ENCODE results near the gene ACTC1.

ACTC1 gene

DNA sequence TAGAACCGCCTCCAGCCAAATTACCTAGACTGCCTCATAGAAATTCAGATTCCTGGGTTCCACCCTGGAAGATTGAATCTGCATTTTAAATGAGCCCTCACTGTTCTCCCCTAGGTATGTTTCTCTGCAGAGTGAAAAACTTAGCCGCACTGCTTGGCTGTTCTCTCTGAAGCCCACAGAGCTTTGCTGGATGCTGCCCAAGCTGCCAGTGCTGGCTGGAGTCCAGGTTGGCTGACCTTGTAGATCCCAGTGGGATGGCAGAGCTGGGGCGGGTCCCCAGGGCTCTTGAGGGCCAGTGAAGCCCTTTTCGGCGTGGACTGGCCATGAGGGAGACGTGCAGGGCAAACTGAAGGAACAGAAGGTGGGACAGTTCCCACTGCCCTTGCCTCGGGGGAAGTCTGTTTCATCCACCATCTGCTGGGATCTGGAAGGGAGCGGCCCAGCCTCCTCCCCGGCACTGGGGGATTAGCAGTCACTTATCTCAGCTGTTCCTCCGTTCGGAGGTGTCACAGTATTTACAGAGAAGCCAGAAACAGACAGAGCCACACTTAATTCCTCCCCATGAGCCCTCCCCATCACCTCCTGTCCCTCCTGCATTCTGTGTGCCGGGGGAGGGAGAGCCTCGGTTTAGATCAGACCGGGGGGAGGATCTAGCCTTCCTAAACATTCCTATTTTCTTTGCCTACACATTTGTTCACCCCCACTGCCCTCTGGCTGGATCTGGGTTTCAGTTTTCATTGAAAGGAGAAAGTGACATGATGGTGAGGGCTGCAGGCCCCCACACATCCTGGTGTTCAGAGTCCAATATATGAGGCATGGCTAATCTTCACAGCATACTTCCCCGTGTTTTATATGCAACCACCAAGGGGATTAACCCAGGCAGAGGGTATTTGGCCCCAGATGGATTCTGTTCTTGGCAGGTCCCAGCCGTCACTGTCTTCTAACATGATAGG lies 4.1 kb upstream of the ACTC1 start:
- no peak for FAIRE-seq

DNA sequence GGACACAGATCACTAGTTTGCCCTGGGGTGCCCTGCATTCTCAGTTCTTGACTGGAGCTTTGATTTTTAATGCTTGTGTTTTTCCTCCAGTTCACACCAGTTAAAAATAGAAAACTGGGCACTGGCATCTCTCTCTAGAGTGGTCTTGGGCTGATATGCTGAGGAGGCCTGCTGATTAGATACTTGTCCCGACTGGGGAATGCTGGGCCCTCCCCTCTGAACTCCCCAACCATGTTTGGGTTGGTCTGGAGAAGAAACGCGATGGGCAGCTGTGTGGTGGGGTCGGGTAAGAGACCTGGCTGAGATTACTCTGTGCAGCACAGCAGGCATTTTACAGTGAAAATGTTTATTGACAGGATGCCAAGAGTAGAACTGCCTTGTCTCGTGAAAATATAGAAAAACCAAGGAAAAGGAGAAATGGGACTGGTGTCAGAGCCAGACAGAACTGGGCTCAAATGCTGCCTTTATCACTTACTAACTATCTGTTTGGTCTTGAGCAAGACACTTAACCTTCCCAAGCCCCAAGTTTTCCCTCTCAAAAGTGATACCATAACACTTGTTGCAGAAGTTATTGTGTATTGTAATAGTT lies 1.6 kb upstream of the ACTC1 start:
- no peak for FAIRE-seq

DNA sequence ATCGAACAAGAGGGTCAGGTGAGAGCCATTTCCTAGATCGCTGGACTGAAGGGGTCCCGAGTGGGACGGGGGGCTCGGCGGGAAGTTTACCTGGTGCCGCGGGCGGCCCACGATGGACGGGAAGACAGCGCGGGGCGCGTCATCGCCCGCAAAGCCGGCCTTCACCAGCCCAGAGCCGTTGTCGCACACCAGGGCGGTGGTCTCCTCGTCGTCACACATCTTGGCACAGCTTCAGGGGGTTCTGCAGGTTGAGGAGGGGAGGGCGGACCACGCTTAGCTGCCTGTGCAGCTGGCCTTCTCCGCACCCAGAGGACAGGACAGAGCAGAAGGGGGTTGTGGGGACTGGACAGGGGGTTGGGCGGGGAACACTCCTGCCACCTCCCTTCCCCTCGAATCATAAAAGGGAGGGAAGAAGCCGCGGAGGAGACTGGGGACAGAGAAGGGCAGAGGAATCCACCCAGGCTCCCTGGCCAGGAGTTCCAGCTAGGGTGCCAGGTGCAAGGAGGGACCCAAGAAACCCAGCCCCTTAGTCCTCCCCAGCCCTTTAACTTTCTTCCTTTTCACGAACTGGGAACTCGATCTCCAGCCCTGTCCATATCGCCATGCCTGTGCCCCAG lies 651 bp downstream of the ACTC1 start:
- no peak for FAIRE-seq

DNA sequence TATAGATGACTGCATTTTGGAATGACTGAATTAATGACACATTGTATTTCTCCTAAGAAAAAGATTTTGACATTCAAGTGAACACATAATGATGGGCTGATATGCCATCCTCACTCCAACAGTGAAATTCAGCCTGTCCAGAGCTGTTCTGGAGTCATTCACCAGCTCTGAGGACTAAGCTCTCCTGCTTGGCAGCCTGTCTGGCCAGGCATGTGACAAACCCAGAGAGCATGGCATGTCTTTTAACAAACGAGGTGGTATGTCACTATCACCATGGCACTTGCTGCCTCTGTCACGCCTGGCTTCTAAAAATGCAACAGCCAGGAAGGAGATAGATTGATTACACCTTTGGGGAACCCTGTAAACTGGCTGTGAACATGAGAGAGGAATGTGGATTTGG lies 1.4 kb downstream of the ACTC1 start:
- no peak for FAIRE-seq

GRCh38 chr15:34793071-34793470 lies 2.3 kb downstream of the ACTC1 start:
- FAIRE-seq, result no peak

DNA sequence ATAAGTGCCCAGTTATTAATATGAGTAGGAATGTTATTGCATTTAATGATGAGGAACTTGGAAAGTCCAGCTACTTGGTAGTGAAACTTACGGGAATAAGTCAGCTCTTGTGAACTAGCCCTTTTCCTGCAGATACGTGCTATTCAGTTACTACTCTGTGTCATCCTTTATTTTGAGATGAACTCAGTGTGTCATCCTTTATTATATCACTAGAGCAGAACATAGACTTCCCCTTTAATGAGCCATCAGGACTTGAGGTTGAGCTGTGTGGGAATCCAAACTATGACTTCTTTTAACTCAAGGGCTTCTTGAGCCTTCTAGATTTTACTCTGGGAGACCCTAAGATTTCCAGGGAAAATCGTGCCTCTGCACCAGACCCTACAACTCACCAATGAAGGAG lies 3.6 kb downstream of the ACTC1 start:
- no peak for FAIRE-seq

DNA sequence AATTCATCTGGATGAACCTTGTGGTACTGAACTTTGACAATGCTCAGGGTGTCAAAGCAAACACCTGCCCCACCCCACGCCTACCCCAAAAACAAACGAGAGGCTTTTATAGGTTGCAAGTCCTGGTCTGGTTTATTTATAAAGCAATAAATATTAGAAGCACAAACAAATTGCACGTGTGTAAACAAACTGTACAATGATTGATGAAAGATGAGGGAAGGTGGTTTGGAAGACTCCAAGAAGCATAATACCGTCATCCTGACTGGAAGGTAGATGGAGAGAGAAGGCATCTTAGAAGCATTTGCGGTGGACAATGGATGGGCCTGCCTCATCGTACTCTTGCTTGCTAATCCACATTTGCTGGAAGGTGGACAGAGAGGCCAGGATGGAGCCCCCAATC lies 5.2 kb downstream of the ACTC1 start:
- no peak for FAIRE-seq

DNA sequence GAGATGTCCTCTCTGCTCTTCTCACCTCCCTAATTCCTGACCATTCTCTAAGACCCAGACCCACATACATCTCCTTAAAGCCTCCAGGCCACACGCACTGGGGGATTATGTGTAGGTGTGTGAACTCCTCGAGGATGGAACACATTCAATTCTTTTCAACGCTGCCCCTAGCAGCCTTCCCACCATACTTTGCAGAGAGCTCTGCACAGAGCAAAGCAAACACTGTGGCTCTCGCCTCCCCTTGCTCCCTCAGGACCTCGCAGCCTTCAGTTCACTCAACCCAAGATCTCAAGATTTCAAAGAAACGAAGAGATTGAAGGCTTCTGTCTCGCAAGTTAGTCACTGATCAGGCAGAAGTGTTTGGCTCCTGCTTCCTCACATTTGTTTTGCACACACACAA lies 6.0 kb downstream of the ACTC1 start:
- no peak for FAIRE-seq

- FAIRE-seq, result no peak
Observed at GRCh38 chr15:34786206-34786605, 9.1 kb downstream of the ACTC1 start.

DNA sequence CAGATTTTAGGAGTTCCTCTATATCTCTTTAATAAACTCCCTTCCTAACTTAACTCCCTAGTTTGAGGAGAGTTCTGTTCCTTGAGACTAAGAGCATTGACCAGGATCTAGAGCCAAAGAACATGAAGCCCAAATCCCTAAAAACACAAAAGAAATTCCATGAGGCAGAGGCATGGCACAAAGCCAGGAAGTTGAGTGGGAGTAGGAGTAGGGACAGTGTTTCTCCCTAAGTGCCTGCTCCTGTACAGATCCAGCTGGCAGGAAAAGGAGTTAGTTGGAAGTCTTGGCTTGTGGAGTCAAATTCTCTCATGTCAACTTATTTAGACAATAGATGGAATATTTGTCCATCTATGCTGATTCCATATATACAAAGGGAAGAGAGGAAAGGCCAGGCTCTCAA lies 11.4 kb downstream of the ACTC1 start:
- FAIRE-seq, result no peak

- no peak for FAIRE-seq
Observed at GRCh38 chr15:34783431-34783830, 11.9 kb downstream of the ACTC1 start.

- no peak for FAIRE-seq
Observed at GRCh38 chr15:34782901-34783300, 12.4 kb downstream of the ACTC1 start.

- FAIRE-seq, result no peak
Observed at GRCh38 chr15:34780725-34781124, 14.6 kb downstream of the ACTC1 start.

DNA sequence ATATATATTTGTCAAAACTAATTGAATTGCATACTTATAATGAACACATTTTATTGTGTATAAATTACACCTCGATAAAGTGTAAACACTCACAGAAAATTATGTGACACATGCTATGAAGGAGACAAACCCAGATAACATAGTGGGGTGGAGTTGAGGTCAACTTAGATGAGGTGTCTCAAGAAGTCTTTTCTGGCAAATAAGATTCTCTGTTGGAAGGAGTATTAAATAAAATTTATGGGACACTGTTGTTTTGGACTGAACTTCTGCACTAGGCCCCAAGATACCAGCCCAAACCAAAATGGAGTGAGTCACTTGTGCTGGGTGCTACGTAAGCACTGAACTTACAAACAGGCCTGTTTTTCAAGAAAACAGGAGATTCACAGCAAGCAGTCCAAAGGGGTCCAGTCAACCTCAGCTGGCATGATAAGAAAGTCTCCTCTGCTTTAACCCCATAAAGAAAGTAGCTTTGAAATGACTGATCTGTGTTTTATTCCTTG lies 18.7 kb downstream of the ACTC1 start:
- no peak for FAIRE-seq

- FAIRE-seq, result no peak
Observed at GRCh38 chr15:34773917-34774316, 21.4 kb downstream of the ACTC1 start.

DNA sequence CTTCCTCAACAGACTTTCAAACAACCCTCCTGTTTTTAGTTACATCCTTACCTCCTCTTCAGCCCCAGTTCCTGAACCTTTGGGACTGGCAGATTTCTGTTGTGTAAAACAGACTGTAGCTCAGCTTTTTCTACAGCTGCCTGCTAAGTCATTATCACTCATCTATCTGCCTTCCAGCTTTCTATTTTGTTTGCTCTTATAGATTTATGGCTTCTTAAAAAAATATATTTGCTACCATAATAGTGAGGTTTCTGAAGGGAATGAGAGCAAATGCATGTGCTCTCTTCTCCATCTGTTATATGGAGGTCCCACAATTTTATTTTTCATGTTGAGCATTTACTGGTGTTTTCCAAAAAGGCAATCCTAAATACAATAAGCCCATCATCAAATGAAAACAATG lies 22.3 kb downstream of the ACTC1 start:
- no peak for FAIRE-seq

- no peak for FAIRE-seq
Observed at GRCh38 chr15:34772312-34772711, 23.0 kb downstream of the ACTC1 start.

DNA sequence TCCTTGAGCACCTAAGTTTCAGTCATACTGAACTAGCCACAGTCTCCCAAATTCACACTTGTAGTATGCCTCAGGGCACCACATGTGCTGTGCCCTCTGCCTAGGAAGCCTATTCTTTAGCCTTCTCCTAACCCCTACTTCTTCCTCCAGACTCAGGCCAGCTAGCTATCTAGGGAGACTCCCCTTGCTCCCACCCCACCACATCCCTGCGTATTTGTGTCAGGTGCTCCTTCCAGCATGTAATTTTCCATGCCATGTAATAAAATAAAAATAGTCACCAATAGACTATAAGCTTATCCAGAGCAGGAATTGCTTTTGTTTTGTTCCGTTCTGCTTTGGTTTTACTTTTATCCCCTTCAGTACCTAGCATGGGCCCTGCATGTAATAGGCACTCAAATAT lies 25.6 kb downstream of the ACTC1 start:
- no peak for FAIRE-seq

DNA sequence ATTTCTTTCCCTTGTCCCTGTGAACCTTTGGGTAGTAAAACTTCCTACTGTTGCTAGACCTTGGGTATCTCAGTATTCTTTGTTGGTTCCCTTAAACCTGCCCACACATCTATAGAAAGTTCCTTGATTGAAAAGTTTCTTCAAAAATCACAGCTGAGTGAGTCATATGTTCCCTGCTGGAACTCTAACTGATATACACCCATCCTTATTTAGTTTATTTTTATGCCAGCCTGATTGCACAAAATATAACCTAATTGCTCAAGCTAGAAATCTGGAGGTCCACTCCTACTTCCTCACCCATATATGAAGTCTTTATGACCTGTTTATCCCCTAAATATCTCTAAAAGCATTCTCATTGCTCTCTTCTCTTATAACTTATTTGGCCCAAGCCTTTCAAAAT lies 26.8 kb downstream of the ACTC1 start:
- FAIRE-seq, result no peak

GRCh38 chr15:34765741-34766140 lies 29.6 kb downstream of the ACTC1 start:
- no peak for FAIRE-seq

DNA sequence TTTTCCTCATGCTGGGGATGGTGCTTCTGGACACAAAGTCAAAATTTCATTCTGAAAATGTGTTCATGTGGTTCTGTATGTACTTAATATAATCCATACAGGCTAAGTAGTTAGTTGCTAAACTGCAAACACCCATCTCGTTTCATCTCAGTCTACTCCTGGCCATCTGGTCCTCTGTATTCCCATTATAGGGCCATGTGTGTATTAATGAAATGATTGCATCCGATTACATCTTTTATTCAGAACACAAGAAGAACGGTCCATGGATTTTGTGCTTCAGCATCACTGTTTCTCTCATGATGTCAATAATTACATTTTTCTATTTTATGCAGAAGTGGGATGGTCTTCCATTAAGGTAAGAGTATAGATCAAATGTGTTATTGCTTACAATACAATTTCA lies 34.4 kb downstream of the ACTC1 start:
- no peak for FAIRE-seq

DNA sequence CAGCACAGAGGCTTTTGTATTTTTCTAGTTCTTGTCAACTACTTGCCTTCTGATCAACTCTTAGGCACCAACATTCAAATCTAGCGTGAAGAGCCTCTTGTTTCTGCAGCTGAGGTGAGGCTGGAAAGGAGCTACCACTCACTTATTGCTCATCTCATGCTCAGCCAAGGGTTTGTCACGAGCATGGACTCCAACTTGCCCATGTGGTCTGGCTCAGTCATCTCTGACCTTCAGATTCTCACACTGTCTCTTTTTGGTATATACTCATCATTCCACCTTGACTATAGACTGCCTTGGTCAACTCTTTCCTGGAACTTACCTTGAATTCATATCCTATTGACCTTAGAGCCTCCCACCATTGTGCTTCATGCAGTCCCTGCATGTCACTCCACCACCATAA lies 35.4 kb downstream of the ACTC1 start:
- FAIRE-seq, result no peak

DNA sequence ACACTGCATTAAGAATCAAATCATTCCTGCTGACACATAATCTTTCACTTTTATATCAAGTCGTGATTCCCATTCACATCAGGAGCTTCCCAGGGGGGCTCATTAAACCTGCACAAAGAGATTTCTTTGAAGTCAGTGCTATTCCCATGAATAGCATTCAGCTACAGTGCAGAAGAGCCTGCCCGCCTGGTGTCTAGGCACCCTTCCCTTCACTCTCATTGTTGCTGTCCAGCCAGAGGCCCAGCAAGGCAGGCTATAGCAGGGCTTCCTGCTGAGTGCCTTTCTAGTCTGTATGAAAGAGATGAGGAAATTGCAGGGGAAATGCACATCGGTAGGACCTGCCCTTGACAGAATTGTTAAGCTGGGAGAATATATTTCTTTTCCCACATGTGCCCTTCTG lies 36.0 kb downstream of the ACTC1 start:
- FAIRE-seq, result no peak

- no peak for FAIRE-seq
Observed at GRCh38 chr15:34757262-34757661, 38.1 kb downstream of the ACTC1 start.
